ENCODE results near the gene NPTN.

DNA sequence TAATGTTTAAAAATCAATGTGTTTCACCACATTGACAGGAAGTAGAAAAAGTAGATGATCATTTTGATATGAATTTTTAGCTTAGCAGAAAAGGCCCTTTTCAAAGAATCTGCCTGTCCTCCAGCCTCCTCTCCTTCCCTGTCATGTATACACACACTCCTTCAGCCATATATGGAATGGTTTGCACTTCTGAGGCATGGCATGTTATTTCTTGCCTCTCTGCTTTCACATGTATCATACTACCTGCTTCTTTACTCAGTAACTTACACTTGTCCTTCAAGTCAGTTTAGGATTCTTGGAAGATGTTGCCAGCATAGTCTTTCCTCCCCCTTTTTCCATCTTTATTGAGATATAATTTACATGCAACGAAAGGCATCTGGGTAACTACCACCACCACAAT lies 111.2 kb downstream of the NPTN start:
- TF ChIP-seq, protein P1, sequence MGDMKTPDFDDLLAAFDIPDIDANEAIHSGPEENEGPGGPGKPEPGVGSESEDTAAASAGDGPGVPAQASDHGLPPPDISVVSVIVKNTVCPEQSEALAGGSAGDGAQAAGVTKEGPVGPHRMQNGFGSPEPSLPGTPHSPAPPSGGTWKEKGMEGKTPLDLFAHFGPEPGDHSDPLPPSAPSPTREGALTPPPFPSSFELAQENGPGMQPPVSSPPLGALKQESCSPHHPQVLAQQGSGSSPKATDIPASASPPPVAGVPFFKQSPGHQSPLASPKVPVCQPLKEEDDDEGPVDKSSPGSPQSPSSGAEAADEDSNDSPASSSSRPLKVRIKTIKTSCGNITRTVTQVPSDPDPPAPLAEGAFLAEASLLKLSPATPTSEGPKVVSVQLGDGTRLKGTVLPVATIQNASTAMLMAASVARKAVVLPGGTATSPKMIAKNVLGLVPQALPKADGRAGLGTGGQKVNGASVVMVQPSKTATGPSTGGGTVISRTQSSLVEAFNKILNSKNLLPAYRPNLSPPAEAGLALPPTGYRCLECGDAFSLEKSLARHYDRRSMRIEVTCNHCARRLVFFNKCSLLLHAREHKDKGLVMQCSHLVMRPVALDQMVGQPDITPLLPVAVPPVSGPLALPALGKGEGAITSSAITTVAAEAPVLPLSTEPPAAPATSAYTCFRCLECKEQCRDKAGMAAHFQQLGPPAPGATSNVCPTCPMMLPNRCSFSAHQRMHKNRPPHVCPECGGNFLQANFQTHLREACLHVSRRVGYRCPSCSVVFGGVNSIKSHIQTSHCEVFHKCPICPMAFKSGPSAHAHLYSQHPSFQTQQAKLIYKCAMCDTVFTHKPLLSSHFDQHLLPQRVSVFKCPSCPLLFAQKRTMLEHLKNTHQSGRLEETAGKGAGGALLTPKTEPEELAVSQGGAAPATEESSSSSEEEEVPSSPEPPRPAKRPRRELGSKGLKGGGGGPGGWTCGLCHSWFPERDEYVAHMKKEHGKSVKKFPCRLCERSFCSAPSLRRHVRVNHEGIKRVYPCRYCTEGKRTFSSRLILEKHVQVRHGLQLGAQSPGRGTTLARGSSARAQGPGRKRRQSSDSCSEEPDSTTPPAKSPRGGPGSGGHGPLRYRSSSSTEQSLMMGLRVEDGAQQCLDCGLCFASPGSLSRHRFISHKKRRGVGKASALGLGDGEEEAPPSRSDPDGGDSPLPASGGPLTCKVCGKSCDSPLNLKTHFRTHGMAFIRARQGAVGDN (CRISPR knock-in tag; IDR thresholded peaks at IDR 0.05): no peak
- no peak for TF ChIP-seq ZNF431 (CRISPR knock-in tag; IDR thresholded peaks at IDR 0.05; ENCODE audit: borderline replicate concordance, low read depth)

All from HepG2 (cell line).